Adrenal gland (tissue), 5 donors: ENCODE measurements around the gene AZU1.

Experiments
- CTCF ChIP-seq, 6 experiments: fragments of 450-650 bp in 4 of 6; fragments of 200-600 bp in 2 of 6; sonication (generic) in 1 of 6; IDR thresholded peaks; 1 replicate in 5 of 6; 2 replicates in 1 of 6; pipeline versions ENCODE4 v1.5.1 to v1.8.0; 2016 to 2021; ENCODE audit warnings: antibody characterized with exemption in 6 of 6, mild to moderate bottlenecking in 2 of 6, moderate library complexity in 1 of 6
- POLR2A ChIP-seq, 2 donors: fragments of 450-650 bp; IDR thresholded peaks; one replicate each; pipeline ENCODE4 v1.6.1; 2017; ENCODE audit warnings: antibody characterized with exemption in 2 of 2, mild to moderate bottlenecking in 2 of 2, moderate library complexity in 1 of 2
- donor health status: DM: no; HTN: no; CAD: no.

- TF ChIP-seq CTCF (IDR thresholded peaks at IDR 0.05) = no peak
- TF ChIP-seq POLR2A (IDR thresholded peaks at IDR 0.05) = no peak
These were observed 27.1 kb upstream of the AZU1 start for GRCh38 chr19:800360-801029.
